GM21529 (cell line): ENCODE measurements around the gene LCMT2.

ENCODE experiments used
- ATAC-seq: cut with Tn5 transposase; IDR thresholded peaks from one replicate; pipeline ENCODE4 v1.9.1; 2021; ENCODE audit not compliant: unreplicated experiment

The LCMT2 gene, protein sequence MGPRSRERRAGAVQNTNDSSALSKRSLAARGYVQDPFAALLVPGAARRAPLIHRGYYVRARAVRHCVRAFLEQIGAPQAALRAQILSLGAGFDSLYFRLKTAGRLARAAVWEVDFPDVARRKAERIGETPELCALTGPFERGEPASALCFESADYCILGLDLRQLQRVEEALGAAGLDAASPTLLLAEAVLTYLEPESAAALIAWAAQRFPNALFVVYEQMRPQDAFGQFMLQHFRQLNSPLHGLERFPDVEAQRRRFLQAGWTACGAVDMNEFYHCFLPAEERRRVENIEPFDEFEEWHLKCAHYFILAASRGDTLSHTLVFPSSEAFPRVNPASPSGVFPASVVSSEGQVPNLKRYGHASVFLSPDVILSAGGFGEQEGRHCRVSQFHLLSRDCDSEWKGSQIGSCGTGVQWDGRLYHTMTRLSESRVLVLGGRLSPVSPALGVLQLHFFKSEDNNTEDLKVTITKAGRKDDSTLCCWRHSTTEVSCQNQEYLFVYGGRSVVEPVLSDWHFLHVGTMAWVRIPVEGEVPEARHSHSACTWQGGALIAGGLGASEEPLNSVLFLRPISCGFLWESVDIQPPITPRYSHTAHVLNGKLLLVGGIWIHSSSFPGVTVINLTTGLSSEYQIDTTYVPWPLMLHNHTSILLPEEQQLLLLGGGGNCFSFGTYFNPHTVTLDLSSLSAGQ

GRCh38 chr15:43329960-43330779 is at the start of gene LCMT2:
Gene LCMT2 (minus strand): TSS chr15:43330573. CDS start chr15:43330489, 84 bp downstream.
- ATAC-seq = peak; percentile 94

GRCh38 chr15:43378601-43379000 is 48.2 kb upstream of the LCMT2 start:
- no peak for ATAC-seq

GRCh38 chr15:43376017-43376705 is 45.8 kb upstream of the LCMT2 start:
- ATAC-seq = no peak

DNA sequence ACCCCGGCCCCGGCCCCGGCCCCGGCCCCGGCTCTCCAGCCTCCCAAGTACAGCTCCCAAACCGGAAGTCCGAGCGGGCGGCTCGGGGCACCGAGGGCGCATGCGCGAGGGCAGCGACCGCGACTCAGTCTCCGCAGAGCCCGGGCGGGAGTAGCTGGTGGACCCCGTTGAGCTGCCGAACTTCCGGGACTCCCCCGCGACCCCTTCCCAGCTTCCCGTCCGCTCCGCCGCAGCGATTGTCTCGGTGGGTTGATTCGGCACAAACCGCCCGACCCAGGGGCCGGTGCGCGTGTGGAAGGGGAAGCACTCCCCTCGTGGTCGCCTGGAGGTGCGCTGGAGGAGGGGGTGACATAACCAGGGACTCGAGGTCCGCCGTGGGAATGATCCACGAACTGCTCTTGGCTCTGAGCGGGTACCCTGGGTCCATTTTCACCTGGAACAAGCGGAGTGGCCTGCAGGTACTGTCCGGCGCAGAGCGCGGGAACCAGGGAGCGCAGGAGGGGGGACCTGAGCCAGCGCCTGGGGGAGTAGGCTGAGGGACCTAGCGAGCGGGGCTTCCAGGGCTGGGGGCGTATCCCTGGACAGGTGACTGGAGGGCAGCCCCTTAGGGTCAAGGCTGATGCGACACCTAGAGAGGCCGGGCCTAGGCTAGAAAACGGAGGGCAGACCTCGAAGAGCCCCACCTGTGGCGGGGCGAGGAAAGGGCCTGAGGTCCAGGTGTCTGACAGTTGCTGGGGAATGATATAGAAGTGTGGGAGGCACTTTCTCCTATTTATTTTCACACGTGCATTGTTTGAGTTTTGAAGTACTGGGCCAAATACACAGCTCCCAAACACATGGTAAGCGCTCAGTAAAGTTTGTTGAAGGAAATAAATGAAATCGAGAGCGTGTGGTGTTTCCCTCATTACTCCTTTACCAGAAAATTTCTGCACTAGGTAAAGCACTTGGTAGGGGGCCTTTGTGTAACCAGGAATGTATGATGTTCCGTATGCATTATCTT is 40.9 kb upstream of the LCMT2 start, which contains the start of the genes TUBGCP4 and ZSCAN29:
Gene TUBGCP4, plus strand, starts transcription at position 127 of the 1,000 bp plus-strand sequence. Its CDS starts 254 bp downstream, at position 381.
Gene ZSCAN29, minus strand, starts transcription at position 69 of the 1,000 bp plus-strand sequence. CDS start 1,130 bp downstream, outside the sequence.
- ATAC-seq = peak; percentile 69

DNA sequence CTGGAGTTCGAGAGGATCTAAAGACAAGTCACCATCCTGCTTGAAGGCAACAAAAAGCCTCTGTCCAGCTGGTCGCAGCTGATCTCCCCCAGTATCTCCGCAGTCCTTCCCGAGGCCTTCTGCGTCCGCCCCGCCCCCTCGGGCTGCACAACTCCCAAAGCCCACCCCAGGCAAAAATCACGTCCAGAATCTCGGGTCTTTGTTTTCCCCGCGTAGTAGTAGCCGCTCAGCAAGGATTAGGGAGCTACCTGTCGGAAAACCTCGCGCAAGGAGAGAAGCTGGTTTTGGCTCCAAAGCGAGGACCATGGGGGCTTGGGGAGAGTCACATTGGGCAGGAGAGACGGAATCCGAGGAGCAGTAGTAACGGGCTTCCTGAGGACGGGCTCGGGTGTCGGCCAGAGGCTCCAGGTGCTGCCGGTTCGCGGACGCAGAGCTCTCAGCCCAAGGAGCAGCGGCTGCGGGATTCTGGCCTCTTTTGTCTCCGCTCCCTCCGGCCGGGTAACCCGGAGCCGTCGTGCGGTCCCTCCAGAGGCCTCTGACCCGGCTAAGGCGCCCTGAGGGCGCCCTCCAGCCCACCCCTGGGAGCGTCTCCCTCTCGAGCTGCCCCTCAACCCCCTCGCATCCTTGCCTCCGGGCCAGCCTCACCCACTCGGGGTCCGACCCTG is 40.1 kb upstream of the LCMT2 start:
- ATAC-seq = peak; percentile 43

GRCh38 chr15:43361313-43361903 is 31.0 kb upstream of the LCMT2 start:
- no peak for ATAC-seq

- ATAC-seq = no peak
Observed at GRCh38 chr15:43360821-43361220, 30.4 kb upstream of the LCMT2 start.

DNA sequence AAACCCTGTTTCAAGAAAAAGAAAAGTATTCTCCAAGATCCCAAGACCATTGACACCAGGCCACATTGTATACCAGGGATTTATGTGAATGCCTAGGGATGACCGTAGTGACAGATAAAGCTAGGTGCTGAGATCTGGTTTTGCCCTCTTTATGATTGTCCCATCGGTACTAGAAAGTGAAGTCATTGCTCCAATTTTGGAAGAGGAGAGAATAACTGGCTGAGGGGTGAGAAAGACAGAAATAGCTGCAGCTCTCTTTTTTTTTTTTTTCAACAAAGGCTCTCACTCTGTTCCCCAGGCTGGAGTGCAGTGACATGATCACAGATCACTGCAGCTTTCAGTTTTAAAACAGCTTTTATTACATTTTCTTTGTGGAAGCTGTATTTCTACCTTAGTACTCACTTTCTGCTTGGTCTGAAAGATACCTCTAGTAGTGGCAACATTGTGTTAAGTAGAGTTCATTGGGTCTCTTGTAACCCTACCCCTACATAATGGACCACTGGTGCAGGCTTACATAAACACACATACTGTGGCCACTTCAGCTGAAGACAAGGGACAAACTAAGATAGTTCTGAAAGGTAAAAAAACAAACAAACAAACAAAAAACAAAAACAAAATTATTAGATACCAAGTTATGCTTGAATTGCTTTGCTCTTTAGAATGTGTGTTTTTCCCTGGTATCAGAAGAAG is 22.5 kb upstream of the LCMT2 start:
- no peak for ATAC-seq

DNA sequence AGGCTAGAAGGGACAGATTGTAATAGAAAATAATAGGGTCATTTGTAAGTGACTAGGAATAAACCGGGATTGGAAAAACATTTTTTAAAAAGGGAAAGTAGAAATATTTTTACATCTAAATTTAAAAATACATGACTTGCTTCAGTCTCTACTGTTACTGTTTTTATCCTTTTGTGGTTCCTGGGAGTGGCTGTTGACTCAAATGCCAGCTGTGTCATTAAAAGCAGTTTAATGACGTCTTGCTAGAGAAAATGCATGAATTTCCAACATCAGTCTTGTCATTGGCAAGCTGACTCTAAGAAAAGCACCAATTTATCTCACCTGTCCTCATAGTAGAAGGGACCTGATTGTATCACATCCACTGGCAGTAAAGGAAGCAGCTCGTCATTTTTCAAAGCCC is 16.7 kb upstream of the LCMT2 start:
- no peak for ATAC-seq

DNA sequence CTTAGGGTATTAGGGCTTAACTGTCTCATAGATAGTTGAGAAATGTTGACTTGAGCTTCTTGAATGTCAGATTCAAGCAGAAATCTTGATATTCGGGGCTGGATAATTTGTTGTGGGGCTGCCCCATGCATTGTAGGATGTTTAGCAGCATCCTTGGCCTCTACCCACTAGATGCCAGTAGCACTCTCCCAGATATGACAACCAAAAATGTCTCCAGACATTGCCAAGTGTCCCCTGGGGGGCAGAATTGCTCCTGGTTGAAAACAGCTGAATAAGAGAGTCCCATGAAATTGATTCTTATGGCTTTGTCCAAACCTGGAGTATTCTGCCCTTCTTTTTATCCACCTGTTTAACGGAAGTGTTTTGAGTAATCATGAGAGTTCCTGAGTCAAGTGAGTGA is 15.9 kb upstream of the LCMT2 start:
- no peak for ATAC-seq

DNA sequence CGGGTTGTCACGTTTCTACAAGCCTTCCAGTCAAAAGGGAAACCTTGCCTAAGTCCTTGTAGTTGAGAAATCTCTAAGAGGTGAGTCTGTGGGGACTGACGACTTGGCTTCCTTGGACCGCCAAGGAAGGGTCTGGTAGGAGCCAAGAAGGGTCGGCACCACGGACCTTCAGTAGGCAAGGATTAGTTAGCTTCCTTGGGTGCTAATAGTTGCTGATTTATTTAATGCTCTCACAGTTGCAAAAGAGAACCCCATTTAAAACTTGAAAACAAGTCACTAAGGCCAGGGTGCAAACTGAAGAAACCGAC is 361 bp upstream of the LCMT2 start:
- ATAC-seq = peak; percentile 19

DNA sequence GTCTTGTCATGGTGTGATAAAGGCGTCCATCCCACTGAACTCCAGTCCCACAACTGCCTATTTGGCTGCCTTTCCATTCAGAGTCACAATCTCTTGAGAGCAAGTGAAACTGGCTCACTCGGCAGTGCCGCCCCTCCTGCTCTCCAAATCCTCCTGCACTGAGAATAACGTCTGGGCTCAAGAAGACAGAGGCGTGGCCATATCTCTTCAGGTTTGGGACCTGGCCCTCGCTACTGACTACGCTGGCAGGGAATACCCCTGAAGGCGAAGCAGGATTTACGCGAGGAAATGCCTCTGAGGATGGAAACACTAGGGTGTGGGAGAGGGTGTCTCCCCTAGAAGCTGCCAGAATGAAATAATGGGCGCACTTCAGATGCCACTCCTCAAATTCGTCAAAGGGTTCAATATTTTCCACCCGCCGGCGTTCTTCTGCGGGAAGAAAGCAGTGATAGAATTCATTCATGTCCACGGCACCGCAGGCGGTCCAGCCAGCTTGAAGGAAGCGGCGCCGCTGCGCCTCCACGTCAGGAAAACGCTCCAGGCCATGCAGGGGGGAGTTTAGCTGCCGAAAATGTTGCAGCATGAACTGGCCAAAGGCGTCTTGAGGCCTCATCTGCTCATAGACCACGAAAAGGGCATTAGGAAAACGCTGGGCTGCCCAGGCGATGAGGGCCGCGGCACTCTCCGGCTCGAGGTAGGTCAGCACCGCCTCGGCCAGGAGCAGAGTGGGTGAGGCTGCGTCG is 985 bp downstream of the LCMT2 start:
- ATAC-seq = no peak

GRCh38 chr15:43325039-43325684 is 5.2 kb downstream of the LCMT2 start:
- ATAC-seq = no peak

DNA sequence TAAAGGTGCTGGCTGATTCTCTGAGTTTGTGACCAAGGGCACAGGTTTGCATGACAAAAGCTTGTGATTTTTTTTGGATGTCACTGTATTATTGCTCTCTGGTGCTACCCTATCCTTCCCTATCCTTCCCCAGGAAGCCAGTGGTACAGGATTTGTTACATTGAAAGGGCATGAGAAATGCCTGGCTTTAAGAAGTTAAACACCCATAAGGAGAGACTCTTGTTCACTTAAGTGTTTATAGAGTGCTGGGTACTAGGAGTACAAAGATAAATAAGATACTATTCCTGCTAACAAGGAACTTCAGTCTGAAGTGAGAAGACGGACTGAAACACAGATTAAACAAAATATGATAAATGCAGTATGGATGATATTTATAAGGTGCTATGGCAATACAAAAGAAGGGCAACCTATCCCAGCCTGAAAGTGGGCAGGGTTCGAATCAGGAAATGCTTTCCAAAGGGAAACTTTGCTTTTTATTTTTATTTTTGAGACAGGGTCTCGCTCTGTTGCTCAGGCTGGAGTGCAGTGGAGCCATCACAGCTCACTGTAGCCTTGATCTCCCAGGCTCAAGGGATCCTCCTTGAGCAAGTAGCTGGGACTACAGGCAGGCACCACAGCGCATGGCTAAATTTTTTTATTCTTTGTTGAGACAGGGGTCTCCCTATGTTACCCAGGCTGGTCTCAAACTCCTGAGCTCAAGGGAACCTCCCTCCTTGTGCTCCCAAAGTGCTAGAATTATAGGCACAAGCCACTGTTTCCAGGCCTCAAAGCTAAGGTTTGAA is 11.2 kb downstream of the LCMT2 start:
- no peak for ATAC-seq

DNA sequence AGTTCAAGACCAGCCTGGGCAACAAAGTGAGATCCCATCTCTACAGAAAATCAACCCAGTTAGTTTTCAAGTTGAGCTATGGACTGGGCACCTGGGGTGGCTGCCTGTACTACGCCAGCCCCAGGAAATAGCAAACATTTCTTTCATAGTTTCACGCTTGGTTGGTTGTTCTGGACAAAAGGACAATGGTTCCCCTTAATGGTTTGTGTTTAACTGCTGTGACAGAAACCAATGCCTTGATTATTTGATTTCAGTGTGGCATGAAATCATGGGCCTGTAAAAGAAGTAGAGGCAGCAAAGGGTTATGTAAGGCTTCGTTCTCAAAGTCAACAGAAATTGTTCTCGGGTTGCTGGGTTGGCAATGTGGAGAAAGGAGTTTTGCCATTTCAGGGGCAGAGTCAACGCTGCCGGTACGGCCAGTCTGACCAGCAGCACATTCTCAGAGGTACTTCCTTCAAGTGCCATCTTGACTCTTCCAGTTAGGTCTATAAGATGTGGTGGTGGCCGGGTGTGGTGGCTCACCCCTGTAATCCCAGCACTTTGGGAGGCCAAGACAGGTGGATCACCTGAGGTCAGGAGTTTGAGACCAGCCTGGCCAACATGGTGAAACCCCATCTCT is 12.7 kb downstream of the LCMT2 start:
- no peak for ATAC-seq

DNA sequence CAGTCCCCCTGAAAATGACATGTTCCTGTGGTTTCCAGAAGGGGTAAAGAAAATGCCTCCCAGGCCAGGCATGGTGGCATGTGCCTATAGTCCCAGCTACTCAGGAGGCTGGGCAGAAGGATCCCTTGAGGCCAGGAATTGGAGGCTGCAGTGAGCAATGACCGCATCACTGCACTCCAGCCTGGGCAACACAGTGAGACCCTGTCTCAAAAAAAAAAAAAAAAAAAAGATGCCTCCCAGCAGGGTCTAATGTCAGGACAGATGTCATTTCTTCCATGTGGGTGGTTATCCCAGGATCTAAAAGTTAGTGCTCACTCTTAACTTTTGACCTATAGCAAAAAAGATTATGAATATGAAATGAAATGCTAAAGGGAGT is 13.4 kb downstream of the LCMT2 start:
- ATAC-seq = no peak
